Measurements from ENCODE around the gene FRA10AC1. TPM values are rescaled to one million over a fixed set of nuclear protein-coding genes. Genes with fewer than 3 reads are reported as not detected.

Gene FRA10AC1
- total and polyA plus RNA-seq, 2 of the 4 experiments (the other 2 are of a cell fraction) = 1.6 to 4.9 TPM

GRCh38 chr10:93629647-93630305 is 72.6 kb downstream of the FRA10AC1 start:
- H2AK9ac ChIP-seq (replicated peaks; ENCODE audit: low read depth, low read length, poor library complexity) = no peak overlapping the region
- DNase-seq (no peak), ATAC-seq (ENCODE audit: low read depth) (no peak)
- in situ Hi-C loops (cut with MboI; ENCODE audit: low sequenced_read_pairs) = no loop called here
- no peaks in the 10 kb centered on the region for H3K4me1 ChIP-seq (ENCODE audit: control insufficient read depth, insufficient read depth, low read length)
- no peak overlapping the region for H3K14ac ChIP-seq (replicated peaks; ENCODE audit: low read depth, low read length)
- POLR2A ChIA-PET (ENCODE audit: unreplicated experiment) = no interaction called here
- no peak overlapping the region for H3K27ac ChIP-seq (ENCODE audit: insufficient read depth, low read length)
- H3K4me2 ChIP-seq (ENCODE audit: low read depth, low read length) = no peak overlapping the region
- no peak overlapping the region for H3K18ac ChIP-seq (ENCODE audit: low read depth, low read length)
- no peak overlapping the region for H2BK15ac ChIP-seq (ENCODE audit: low read depth, low read length)
- H2BK120ac ChIP-seq (ENCODE audit: low read depth, low read length) = no peak overlapping the region
- H3K9ac ChIP-seq (ENCODE audit: low read depth, low read length) = no peak overlapping the region
- H3K4ac ChIP-seq (ENCODE audit: low read depth, low read length) = no peak overlapping the region
- no peak overlapping the region for H3K56ac ChIP-seq (ENCODE audit: extremely low read depth, insufficient read depth, low read length)
- no CpG with 5 or more reads among the region's 7 CpGs for WGBS, 2 experiments (ENCODE audit: extremely low coverage in 2 of 2, insufficient read length in 1 of 2)
- no peak overlapping the region for H2AK5ac ChIP-seq (ENCODE audit: low read depth, low read length)
- H3K9me1 ChIP-seq (ENCODE audit: insufficient read depth, low read length) = no peaks in the 10 kb centered on the region
- H4K5ac ChIP-seq (ENCODE audit: low read depth, low read length) = no peak overlapping the region
- H2BK20ac ChIP-seq (ENCODE audit: low read depth, low read length) = no peak overlapping the region
- H3K27me3 ChIP-seq (ENCODE audit: control insufficient read depth, insufficient read depth, low read length) = peaks cover 14% of the 10 kb centered on the region
- CTCF ChIA-PET = no interaction called here
- intact Hi-C loops (cut with micrococcal nuclease) = no loop called here
- H4K91ac ChIP-seq (ENCODE audit: insufficient read depth, low read depth, low read length) = no peak overlapping the region
- no TSS peak for BruUV-seq (replicated peaks)
- H3K23ac ChIP-seq (ENCODE audit: low read depth, low read length) = no peak overlapping the region
- no peak overlapping the region for H4K8ac ChIP-seq (ENCODE audit: low read depth in 2 of 2, low read length in 2 of 2)
- no peaks in the 10 kb centered on the region for H3K9me3 ChIP-seq (ENCODE audit: control insufficient read depth, insufficient read depth, low read length)
- no peak overlapping the region for H2BK5ac ChIP-seq (ENCODE audit: low read depth, low read length, poor library complexity, severe bottlenecking)
- H3K36me3 ChIP-seq (ENCODE audit: control insufficient read depth, insufficient read depth, low read length) = no peaks in the 10 kb centered on the region
- no peaks in the 10 kb centered on the region for H4K20me1 ChIP-seq (ENCODE audit: insufficient read depth, low read length)
- H3K4me3 ChIP-seq (ENCODE audit: insufficient read depth, low read depth, low read length) = no peak overlapping the region
- dilution Hi-C loops (cut with HindIII; ENCODE audit: low sequenced_read_pairs, unreplicated experiment) = no loop called here
- no peaks in the 10 kb centered on the region for H3K79me1 ChIP-seq (ENCODE audit: low read depth in 1 of 2, low read length in 2 of 2)
- no peak for TF ChIP-seq CHD1 (IDR thresholded peaks at IDR 0.05; ENCODE audit: low read depth, low read length)
- no peak for TF ChIP-seq MXI1 (IDR thresholded peaks at IDR 0.05; ENCODE audit: borderline replicate concordance, low read depth, low read length)
- TF ChIP-seq USF2 (IDR thresholded peaks at IDR 0.05; ENCODE audit: low read depth, low read length) = no peak
- TF ChIP-seq RFX5 (IDR thresholded peaks at IDR 0.05; ENCODE audit: low read depth, low read length) = no peak
- TF ChIP-seq RCOR1 (IDR thresholded peaks at IDR 0.05; ENCODE audit: insufficient replicate concordance, low read length) = no peak
- TF ChIP-seq CTCF (conservative IDR thresholded peaks at IDR 0.05; ENCODE audit: low read depth, low read length) = no peak
- no peak for TF ChIP-seq FOS (IDR thresholded peaks at IDR 0.05; ENCODE audit: low read depth, low read length)
- TF ChIP-seq ELK1 (IDR thresholded peaks at IDR 0.05; ENCODE audit: borderline replicate concordance, low read depth, low read length) = no peak
- TF ChIP-seq CEBPB (IDR thresholded peaks at IDR 0.05; ENCODE audit: low read depth, low read length) = no peak
- no peak for TF ChIP-seq MAFK (IDR thresholded peaks at IDR 0.05; ENCODE audit: low read depth, low read length)
- no peak for TF ChIP-seq RAD21 (IDR thresholded peaks at IDR 0.05; ENCODE audit: low read length)
- TF ChIP-seq SMC3 (IDR thresholded peaks at IDR 0.05; ENCODE audit: low read depth, low read length) = no peak
- no peak for TF ChIP-seq NFE2L2 (IDR thresholded peaks at IDR 0.05; ENCODE audit: low read depth, low read length)
- no peak for TF ChIP-seq MAZ (IDR thresholded peaks at IDR 0.05; ENCODE audit: borderline replicate concordance, low read depth, low read length)
- H2AFZ ChIP-seq (replicated peaks; ENCODE audit: low read length, poor library complexity) = no peak overlapping the region
